ENCODE results near the gene NAPA.
A peak's percentile ranks its signal among the peaks of the same experiment; 100 is the strongest.
"Not testable (repeated sequence)": the region's sequence is repeated elsewhere in the genome, so short reads cannot be mapped to it uniquely, and the experiment has no call there.

NAPA gene

DNA sequence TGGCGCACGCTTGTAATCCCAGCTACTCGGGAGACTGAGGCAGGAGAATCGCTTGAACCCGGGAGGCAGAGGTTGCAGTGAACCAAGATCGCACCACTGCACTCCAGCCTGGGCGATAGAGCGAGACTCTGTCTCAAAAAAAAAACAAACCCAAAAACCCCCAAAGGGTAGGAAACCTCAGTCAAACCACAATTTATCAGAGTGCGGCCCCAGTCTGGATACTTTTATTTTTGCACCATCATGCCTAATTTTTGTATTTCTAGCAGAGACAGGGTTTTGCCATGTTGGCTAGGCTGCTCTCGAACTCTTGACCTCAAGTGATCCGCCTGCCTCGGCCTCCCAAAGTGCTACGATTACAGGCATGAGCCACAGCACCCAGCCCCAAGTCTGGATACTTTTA, 28.6 kb downstream of the NAPA start:
- DNase-seq (ENCODE audit: low read depth in 2 of 2), result not testable (repeated sequence)

DNA sequence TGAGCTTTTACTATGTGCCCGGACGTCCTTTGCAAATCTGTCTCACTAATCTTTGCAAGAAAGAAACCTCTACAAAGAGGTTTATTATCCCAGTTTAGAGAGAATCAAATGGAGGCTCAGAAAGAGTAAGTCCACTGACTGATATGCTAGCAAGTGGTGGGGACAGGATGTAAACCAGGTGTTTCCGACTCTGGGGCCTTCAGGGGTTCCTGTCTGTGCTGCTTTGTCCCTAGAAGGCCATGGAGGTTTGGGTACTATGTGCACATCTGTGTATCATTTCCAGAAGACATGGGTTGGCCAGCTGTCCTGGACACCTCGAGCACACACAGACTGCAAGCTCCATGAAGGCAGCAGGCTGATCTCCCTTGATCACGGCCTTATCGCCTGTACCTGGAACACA, 29.7 kb downstream of the NAPA start:
- DNase-seq (ENCODE audit: low read depth in 2 of 2), result no peak

DNA sequence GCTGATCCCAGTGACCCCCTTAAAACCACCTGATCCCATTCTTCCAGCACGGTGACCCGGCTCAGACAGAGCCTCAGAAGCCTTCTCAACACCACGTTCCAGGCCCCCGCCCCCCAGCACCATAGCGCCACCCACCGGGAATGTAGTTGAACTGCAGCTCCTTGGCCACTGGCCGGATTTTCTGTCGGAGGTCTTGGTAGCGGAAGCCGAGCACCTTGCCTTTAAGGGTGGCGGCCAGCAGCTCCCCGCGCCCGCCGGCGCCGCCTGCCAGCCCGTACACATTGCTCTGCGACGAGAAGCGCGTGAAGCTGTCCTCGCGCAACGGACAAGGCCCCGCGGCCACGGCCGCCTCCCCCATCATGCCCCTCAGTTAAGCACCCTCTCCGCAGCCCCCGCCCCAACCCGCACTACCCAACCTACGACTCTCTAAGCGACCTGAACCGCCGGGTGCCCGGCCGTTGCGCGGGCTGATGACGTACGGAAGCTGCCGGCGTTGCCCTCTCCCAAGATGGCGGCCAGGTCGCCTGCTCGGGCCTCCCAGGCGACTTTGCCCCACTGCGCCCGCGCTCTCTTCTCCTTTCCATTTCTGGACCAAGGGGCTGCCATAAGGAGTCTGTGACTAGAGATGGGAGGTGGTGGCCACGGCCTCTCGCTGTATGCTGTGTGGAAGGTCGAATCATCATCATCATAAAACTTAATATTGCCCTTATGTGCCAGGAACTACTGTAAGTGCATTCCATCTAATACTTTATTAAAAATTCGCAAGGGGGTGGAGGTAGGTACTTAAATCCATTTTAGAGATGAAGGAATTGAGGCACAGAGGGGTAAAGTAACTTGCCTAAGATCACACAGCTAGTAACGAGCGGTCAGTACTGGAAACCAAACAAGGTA, 30.8 kb downstream of the NAPA start, which contains the start of gene KPTN:
Gene KPTN (minus strand): TSS at position 420 of the 891 bp plus-strand sequence. CDS start 59 bp downstream, at position 361.
- peak; percentile 75 to 80 for DNase-seq (ENCODE audit: low read depth in 2 of 2)

DNA sequence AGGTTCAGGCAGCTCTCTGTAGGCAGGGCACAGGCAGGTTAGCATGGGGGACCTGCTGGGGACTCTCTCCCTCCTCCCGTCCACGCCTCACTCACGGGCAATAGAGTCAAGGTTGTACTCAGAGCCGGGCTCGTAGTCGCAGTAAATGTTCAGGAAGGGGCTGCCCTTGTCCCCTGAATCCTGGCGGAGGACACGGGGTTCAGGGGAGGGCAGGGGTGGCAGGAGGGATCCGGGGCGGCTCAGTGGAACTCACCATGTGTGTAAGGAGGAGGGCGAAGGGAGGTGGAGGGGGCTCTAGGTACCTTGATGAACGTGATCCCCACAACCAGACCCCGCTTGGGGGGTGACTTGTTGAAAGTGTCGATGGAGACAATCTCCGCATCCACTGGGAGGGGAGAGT, 31.7 kb downstream of the NAPA start:
- no peak for DNase-seq (ENCODE audit: low read depth in 2 of 2)

DNA sequence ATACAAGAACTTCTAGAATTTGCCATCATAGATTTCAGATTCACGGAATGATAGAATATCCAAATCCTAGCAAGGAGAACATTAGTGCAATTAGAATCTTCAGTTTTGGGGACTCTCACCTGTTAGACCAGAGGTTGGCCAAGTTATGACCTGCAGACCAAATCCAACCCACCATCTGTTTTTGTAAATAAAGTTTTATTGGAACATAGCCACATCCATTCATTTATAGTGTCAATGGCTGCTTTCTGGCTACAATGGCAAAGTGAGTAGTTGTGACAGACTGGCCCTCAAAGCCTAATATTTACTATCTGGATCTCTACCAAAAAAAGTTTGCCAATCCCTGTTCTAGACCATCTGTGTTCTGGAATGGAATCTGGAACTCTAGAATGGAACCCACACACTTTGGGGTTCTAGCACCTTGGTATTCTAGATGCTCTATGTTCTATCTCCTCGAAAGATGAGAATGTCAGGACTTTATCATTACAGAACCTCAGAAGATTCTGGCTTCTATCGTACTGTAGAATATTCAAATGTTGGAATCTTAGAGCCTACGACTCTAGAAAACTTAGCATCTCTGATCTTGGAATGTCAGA, 33.3 kb downstream of the NAPA start:
- no peak for DNase-seq (ENCODE audit: low read depth in 2 of 2)

DNA sequence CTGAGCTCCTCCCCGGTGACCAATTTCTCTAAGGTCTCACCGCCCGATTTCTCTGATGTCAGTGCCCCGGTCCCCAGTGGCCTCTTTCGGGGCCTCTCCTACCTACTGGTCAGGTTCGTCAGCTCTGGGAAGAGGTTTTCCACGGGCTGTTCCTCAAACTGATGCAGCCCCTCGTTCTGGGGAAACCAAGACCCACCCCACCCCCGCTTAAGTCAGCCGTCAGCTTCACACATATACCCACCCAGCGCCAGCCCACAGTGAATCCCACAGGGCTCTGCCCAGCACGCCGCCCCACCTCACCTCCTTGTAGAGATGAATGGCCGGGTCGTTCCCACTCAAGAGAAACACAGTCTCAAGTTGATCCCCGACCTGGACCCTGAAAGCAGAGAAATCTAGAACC, 34.2 kb downstream of the NAPA start:
- no peak for DNase-seq (ENCODE audit: low read depth in 2 of 2)

DNA sequence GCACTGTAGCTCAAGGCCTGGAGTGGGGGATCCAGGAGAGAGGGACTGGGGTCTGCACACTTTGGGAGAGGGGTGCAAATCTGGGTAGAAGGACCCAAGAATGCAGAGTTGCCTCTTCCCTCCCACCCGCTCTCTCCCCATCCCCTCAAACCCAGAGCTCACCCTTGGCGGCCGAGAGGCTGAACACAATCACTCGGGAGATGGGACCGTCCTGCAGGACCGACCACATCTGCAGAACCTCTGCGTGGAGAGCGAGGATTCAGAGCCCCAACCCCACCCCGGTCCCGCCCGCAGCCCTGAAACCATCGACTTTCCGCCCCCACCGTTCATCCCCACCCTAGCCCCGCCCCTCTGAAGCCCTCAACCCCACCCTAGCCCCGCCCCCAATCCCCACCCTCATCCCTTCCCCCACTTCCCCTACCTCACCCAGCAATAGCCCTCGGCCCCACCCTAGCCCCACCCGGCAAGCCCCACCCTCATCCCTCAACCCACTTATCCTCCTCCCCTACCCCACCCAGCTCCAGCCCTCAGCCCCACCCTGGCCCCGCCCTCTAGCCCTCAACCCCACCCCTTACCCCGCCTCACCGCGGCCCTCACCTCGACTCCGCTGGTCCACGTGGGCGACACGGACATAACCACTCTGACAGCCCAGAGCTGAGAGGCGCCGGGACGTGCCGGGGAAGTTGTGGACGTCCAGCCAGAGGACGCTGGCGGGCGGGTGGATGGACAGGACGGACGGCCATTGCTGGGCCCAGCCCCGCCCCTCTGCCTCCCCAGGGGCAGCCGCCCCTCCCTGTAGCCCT, 35.0 kb downstream of the NAPA start:
- DNase-seq (ENCODE audit: low read depth in 2 of 2), result no peak

DNA sequence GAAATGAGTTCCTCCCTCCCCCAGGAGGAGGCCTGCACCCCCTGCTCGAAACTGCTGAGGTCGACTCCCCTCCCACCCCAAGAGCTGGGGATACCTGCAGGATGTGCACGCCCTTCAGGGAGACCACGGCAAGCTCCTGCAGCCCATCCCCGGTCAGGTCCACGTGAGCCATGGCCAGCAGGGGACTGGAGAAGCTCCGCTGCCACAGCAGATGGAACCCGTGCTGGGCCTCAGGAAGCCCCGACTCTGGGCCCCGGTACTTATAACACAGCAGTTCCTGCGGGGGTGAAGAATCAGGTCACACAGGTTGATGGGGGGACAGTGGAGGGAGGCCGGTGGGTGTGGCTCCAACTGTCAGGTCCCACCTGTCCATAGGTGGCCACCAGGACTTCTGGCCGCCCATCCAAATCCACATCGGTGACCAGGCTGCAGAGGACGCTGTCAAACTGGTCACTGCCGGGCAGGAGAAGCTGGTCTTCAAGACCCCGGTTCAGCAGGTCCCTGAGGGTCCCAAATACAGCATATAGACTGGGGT, 38.4 kb downstream of the NAPA start:
- DNase-seq (ENCODE audit: low read depth in 2 of 2), result no peak

DNA sequence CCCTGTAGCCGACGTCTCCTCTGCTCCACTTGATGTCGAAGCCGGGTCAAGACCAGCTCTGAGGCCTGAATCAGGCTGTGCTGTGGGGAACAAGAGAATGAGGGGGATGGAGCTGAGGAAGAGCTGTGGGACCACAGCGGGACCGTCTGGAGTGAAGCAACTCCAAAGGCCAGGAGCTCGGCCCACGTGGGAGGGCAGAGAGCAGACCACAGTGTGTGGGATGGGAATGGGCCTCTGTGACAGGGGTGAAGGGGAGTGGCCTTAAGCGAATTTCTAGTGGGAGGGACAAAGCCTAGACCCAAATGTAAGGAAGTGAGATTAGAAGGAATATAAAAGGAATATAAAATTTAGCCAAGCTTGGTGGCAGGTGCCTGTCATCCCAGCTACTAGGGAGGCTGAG, 39.4 kb downstream of the NAPA start:
- DNase-seq (ENCODE audit: low read depth in 2 of 2), result no peak

DNA sequence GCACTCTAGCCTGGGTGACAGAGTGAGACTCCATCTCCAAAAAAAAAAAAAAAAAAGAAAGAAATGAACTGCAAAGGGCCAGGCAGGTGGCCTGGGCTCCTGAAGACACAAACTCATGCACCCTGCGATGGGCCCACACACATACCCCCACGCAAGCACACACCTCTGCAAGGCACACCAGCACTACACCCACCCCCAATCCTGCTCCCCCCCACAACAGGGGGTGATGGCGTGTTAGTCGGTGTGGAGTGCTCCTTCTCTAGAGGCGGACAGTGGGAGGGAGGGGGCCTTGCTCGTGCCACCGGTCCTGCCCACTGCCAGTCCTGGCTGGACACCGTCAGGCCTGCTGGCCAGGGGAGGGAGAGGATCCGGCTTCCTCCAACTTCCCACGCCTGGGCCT, 41.5 kb downstream of the NAPA start:
- DNase-seq (ENCODE audit: low read depth in 2 of 2), result no peak

DNA sequence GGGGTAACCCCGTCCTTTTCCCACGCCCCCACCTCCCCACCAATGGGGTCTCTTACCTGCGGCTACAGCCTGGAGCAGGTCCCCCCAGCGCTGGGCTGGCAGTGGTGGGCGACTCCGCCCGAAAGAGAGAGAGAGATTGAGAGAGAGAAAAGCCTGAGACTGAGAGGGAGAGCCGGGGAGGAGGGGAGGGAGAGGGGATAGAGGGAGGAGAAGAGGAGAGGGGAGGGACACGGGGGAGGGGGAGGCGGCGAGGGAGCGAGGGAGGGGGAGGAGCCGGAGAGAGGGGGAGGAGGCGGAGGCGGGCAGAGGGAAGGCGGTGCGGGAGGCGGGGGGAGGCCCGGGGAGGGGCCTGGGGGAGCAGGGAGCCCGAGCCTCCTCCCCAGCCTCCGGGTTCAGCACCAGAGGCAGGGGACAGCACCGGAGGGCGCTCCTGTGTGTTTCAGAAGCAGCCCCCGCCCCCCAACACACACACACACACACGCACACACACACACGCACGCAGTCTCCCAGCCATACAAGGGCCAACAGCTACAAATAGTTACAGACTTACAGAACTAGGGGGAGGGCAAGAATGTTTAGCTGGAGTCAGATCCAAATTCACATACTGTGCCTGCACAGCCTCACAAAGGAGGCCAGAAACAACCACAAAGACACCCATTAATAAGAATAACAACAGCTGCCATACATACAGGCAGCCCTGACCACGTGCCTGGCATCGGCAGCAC, 43.0 kb downstream of the NAPA start, which contains the start of gene SLC8A2:
Gene SLC8A2 (minus strand): TSS at position 161 of the 725 bp plus-strand sequence. CDS start 5,490 bp downstream, outside the sequence.
- peak; percentile 6 to 31 for DNase-seq (ENCODE audit: low read depth in 2 of 2)

DNA sequence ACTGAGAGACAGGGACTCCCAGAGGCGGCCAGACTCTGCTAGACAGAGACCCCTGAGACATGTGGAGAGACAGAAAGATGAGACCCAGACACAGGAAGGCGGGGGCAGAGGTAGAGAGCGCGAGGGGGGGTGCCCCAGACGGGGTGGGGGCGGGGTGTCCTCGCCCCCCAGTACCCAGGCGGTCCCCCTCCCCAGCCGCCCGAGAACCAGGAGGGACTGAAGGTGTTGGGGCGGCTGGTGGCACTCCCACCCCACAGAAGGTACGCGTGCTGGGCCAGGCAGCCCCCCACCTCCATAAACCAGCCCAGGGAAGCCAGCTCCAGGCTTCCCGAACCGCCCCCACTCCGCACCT, 43.5 kb downstream of the NAPA start:
- DNase-seq (ENCODE audit: low read depth in 2 of 2), result no peak

DNA sequence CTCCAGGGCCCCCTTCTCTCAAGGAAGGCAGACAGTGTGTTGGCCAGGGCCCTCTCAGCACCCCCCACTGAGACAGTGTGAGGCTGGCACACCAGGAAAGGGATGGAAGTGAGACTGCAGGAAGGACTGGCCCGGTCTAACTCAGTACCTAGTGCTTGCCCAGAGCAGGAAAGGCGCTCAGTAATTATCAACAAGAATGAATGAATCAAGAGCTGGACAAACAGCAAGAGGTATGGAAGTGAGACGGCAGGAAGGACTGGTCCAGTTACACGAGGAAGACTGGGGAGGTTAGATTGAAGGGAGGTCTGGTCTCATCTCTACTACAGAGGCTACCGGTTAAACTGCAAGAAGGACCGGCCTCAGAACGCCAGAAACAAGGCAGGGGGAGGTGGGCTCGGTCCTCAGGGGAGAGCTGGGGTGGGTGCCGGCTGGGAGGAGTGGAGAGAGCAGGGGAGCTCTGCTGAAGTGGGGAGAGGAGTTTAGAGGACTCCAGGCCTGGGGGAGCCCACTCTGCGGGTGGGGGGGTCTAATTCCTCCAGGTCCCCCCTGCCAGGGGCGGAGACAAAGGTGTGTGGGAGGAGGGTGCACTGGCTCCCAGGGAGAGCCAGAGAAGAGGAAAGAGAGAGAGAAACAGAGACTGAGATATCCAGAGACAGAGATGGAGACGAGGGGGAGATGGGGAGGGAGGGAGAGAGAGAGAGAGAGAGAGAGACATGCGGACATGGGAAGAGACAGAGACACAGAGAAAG, 44.2 kb downstream of the NAPA start:
- DNase-seq (ENCODE audit: low read depth in 2 of 2), result no peak

DNA sequence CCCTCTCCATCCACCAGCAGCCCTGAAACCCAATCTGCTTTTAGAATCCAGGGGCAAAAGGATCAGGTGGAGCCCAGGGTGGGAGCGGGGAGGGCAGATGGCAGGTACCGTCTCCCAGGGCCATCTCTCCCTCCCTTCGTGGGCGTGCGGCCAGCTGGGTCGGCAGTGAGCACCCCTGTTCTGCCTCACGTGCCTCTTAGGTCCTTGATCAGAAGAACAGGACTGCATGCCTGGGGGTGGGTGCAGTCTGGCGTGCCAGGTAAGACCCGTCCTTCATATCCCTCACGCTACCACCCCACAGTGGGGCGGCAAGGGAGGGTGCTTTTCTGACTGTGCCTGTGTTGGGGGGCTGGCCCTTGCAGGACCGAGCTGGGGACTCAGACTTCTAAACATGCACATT, 45.1 kb downstream of the NAPA start:
- DNase-seq (ENCODE audit: low read depth in 2 of 2), result no peak

DNA sequence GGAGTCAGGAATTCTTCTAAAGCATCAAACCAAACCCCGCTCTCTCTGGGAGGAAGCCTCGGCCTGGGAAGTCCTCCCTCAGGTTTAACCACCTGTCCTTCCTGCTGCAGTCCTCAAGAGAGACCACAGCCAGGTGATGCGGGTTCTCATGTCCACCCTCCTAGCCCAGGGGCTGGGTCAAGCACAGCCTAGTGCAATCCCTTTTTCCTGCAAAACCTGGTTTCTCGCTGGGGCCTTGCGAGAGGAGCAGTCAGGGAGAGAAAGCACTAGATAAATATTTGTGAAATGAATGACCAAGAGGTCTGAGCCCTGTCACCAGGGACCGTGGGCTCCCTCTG, 45.5 kb downstream of the NAPA start:
- no peak for DNase-seq (ENCODE audit: low read depth in 2 of 2)

DNA sequence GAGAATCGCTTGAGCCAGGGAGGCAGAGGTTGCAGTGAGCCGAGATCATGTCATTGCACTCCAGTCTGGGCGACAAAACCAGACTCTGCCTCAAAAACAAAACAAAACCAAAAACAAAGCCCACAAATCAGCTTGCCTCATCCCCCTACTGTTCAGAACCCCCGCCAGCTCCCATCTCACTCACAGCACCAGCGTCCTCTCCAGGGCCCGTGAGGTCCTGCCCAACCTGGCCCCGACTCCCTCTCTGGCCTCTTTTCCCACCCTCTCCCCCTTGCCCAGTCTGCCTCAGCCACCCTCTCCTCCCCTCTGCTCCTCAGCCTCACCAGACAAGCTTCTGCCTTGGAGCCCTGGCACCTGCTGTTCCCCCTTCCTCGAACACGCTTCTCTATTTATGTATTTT, 46.9 kb downstream of the NAPA start:
- DNase-seq (ENCODE audit: low read depth in 2 of 2), result no peak

DNA sequence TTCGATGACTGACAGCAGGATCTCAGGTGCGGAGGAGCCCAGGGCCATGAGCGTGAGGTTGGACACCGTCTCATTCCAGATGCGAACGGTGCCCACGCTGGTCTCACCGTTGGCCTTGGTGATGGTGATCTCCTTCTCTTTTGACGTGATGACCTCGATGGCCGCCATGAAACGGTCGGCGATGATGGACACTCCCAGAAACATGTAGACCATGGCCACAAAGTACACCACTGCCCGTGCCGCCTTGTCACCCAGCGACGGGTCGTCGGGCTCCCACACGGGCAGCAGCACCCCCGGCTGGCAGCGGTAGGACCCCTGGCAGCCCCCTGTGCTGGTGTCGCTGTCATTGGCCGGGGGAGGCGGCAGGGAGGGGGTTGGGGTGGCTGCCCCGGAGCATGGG, 48.9 kb downstream of the NAPA start:
- no peak for DNase-seq (ENCODE audit: low read depth in 2 of 2)

DNA sequence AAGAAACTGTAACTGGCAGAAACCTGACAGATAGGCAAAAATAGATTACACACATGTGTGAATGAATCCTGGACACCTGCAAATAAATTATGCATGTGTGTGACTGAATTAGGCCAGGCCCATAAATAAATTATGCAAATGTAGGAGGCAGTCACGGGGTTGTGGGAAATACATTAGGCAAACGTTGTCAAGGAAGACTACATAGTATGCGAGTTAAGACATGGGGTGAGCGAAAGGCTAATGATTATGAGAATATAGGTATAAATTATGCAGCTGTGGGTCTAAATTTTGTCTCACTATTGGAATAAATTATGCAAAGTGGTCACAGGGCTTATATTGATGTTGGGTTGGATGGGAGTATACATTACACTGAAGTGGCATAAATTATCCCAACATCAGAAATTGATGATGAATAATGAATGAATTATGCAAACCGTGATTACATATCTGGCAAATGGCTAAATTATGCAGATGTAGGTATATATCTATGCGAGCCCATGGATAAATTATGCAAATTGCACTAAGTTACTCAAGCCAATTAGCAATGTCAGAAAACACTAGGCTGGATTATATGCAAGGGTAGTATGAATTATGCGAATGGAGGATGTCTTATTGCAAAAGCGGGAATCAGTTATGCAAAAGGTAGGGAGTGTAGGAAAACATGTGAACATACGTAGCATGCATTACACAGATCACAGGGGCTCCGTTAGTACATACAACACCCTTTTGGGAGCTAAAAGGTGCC, 50.0 kb downstream of the NAPA start:
- DNase-seq (ENCODE audit: low read depth in 2 of 2), result no peak

DNA sequence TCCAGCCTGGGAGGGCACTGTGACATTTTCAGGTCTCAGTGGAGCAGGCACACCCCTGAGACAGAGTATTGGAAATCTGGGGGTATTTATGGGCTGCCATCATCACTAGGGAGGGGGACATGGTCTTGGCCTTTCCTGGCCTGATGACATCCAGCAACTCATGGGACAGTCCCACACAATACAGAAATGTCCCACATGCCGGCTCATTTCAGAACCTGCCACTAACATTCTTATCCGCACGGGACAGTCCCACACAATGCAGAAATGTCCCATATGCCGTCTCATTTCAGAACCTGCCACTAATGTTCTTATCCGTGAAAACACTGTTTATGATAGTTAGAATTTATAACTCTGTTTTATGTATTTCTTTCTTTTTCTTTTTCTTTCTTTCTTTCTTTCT, 53.0 kb downstream of the NAPA start:
- DNase-seq (ENCODE audit: low read depth in 2 of 2), result no peak

DNA sequence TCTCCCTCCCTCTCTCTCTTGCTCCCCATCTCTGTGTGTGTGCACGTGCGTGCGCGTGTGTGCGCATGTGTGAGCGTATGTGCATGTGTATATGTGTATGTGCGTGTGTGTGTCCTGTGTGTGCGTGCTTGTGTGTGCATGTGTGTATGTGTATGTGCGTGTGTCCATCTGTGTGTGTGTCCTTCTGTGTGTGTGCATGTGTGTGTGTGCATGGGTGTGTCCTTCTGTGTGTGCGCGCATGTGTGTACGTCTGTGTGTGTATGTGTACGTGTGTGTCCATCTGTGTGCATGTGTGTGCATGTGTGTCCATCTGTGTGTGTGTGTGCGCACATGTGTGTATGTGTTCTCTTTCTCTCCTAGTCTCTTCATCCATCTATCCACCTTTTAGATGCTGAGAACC, 55.4 kb downstream of the NAPA start:
- no peak for DNase-seq (ENCODE audit: low read depth in 2 of 2)

Data from activated CD8-positive, alpha-beta memory T cell treated with anti-CD3 and anti-CD28 coated beads for 4 hours (primary cell).